Testis (tissue), 3 donors: ENCODE results near the gene CNMD. TPM values are rescaled to one million over a fixed set of nuclear protein-coding genes. Genes with fewer than 3 reads are reported as not detected.

Experiments used
- DNase-seq: peaks from one replicate; pipeline ENCODE4 v3.0.0-alpha.2; 2019
- H3K27ac ChIP-seq, 2 donors: fragments of 200-600 bp; sonication (generic); one replicate each; pipeline ENCODE4 v1.5.1; 2019
- H3K27me3 ChIP-seq: fragments of 200-600 bp; sonication (generic); one replicate; pipeline ENCODE4 v1.5.1; 2019
- H3K36me3 ChIP-seq: fragments of 200-600 bp; sonication (generic); one replicate; pipeline ENCODE4 v1.5.1; 2017; ENCODE audit warnings: low read depth; ENCODE audit errors: missing control alignments
- H3K4me1 ChIP-seq: fragments of 200-600 bp; sonication (generic); one replicate; pipeline ENCODE4 v1.5.1; 2019
- H3K4me3 ChIP-seq, 2 donors: fragments of 200-600 bp; sonication (generic); one replicate each; pipeline ENCODE4 v1.5.1; 2017 to 2019
- H3K9me3 ChIP-seq: fragments of 200-600 bp; sonication (generic); one replicate; pipeline ENCODE4 v1.5.1; 2017
- POLR2A ChIP-seq: fragments of 450-650 bp; IDR thresholded peaks from one replicate; pipeline ENCODE4 v1.6.1; 2017; ENCODE audit warnings: antibody characterized with exemption, mild to moderate bottlenecking, moderate library complexity
- WGBS, 2 donors: methylation state at CpG; one replicate each; pipeline ENCODE4 v1.1.5; 2018; 5-methylcytosine and 5-hydroxymethylcytosine counted together
- intact Hi-C: fragments of 100-400 bp; cut with DNase I; formaldehyde crosslinking; loops from one replicate; pipeline ENCODE4 v1.15.1; 2023; ENCODE audit warnings: low total_unique reads
- polyA plus RNA-seq: library from polyadenylated mRNA; stranded (reverse); fragments of 350-450 nt; fragmentation: Illumina TruSeq; extraction: RNeasy Lipid Tissue Mini Kit (QIAGEN cat#74804); gene quantifications from one replicate; pipeline ENCODE4 v1.2.3, GENCODE V29; 2014; ENCODE audit warnings: low read depth, low replicate concordance; ENCODE audit not compliant: insufficient read depth
- total RNA-seq, 2 donors: library from RNA; depleted of rRNA; stranded (reverse); fragments of >200 nt; gene quantifications; one replicate each; pipeline ENCODE4 v1.2.3, GENCODE V29; 2016
- TF ChIP-seq, protein P1 (sequence below), 3 experiments: fragments of 450-650 bp in 2 of 3; fragments of 200-600 bp in 1 of 3; sonication (generic) in 1 of 3; IDR thresholded peaks; one replicate each; pipeline ENCODE4 v1.5.1; 2016 to 2019; ENCODE audit warnings: antibody characterized with exemption in 3 of 3, mild to moderate bottlenecking in 2 of 3, moderate library complexity in 1 of 3

CNMD gene
- total and polyA plus RNA-seq, 3 donors from 2014 or later, result 3.5 to 5.0 (median 4.1) TPM

GRCh38 chr13:52664272-52664671, 75.3 kb downstream of the CNMD start:
- Histone ChIP-seq H3K4me1 (no peaks in the 10 kb centered on the region), H3K36me3 (no peaks in the 10 kb centered on the region), H3K27ac (no peak overlapping the region), H3K27me3 (no peaks in the 10 kb centered on the region), H3K4me3 (no peak overlapping the region), H3K9me3 (no peaks in the 10 kb centered on the region)
- WGBS, 2 donors, result 95% methylated on average over 4 of the region's 4 CpGs
- TF ChIP-seq, protein P1, sequence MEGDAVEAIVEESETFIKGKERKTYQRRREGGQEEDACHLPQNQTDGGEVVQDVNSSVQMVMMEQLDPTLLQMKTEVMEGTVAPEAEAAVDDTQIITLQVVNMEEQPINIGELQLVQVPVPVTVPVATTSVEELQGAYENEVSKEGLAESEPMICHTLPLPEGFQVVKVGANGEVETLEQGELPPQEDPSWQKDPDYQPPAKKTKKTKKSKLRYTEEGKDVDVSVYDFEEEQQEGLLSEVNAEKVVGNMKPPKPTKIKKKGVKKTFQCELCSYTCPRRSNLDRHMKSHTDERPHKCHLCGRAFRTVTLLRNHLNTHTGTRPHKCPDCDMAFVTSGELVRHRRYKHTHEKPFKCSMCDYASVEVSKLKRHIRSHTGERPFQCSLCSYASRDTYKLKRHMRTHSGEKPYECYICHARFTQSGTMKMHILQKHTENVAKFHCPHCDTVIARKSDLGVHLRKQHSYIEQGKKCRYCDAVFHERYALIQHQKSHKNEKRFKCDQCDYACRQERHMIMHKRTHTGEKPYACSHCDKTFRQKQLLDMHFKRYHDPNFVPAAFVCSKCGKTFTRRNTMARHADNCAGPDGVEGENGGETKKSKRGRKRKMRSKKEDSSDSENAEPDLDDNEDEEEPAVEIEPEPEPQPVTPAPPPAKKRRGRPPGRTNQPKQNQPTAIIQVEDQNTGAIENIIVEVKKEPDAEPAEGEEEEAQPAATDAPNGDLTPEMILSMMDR (IDR thresholded peaks at IDR 0.05), result no peak
- TF ChIP-seq POLR2A, result no peak
- intact Hi-C loops, result no loop called here
- DNase-seq, result no peak

- Histone ChIP-seq H3K36me3 (no peaks in the 10 kb centered on the region), H3K27ac (no peak overlapping the region), H3K9me3 (no peaks in the 10 kb centered on the region), H3K4me1 (no peaks in the 10 kb centered on the region), H3K27me3 (no peaks in the 10 kb centered on the region), H3K4me3 (no peak overlapping the region)
- TF ChIP-seq, protein P1 (IDR thresholded peaks at IDR 0.05), result no peak
- intact Hi-C loops, result no loop called here
- DNase-seq, result no peak
- 89 to 90% methylated on average over 2 of the region's 2 CpGs for WGBS, 2 donors
Observed at GRCh38 chr13:52659340-52659739, 80.3 kb downstream of the CNMD start.

Other genes starting within 250 kb of the CNMD start
- 1 to 10 TPM; 4.0 to 6.7 TPM for gene HNRNPA1L2, start 97.4 kb downstream of the CNMD start, total RNA-seq
- gene HNRNPA1L2, start 97.4 kb downstream of the CNMD start, polyA plus RNA-seq, result 5.6 TPM
- 10 to 100 TPM; 49.1 to 54.2 TPM for gene SUGT1, start 87.0 kb downstream of the CNMD start, total RNA-seq
- gene SUGT1, start 87.0 kb downstream of the CNMD start, polyA plus RNA-seq, result 63.4 TPM
- gene PCDH8, start 108.8 kb upstream of the CNMD start, total RNA-seq, result 1 to 10 TPM; 1.5 to 6.8 TPM
- gene PCDH8, start 108.8 kb upstream of the CNMD start, polyA plus RNA-seq, result 5.1 TPM